SH-SY5Y (cell line): ENCODE measurements around the gene IL23R.

Experiments
- GATA2 ChIP-seq: IDR thresholded peaks from 2 replicates; pipeline ENCODE4 v1.6.1; 2011; ENCODE audit warnings: mild to moderate bottlenecking, low read depth, low read length
- GATA3 ChIP-seq: IDR thresholded peaks from 2 replicates; pipeline ENCODE4 v1.6.1; 2011; ENCODE audit warnings: low read depth, mild to moderate bottlenecking, low read length, moderate library complexity

IL23R gene

GRCh38 chr1:67171978-67172377, 5.7 kb downstream of the IL23R start:
- TF ChIP-seq GATA3: no peak
- TF ChIP-seq GATA2: no peak

GRCh38 chr1:67173988-67174387, 7.7 kb downstream of the IL23R start:
- TF ChIP-seq GATA2 (no peak), GATA3 (no peak)

GRCh38 chr1:67174716-67175284, 8.5 kb downstream of the IL23R start:
- no peak for TF ChIP-seq GATA2
- no peak for TF ChIP-seq GATA3

- TF ChIP-seq GATA3 (no peak), GATA2 (no peak)
Observed at GRCh38 chr1:67175530-67176087, 9.4 kb downstream of the IL23R start.

- TF ChIP-seq GATA3 (no peak), GATA2 (no peak)
Observed at GRCh38 chr1:67184838-67185421, 18.7 kb downstream of the IL23R start.

- TF ChIP-seq GATA3 (no peak), GATA2 (no peak)
Observed at GRCh38 chr1:67188137-67188536, 21.9 kb downstream of the IL23R start.

GRCh38 chr1:67189953-67190352, 23.7 kb downstream of the IL23R start:
- TF ChIP-seq GATA2 (no peak), GATA3 (no peak)

- TF ChIP-seq GATA3: no peak
- no peak for TF ChIP-seq GATA2
Observed at GRCh38 chr1:67190410-67190809, 24.2 kb downstream of the IL23R start.

GRCh38 chr1:67190942-67191341, 24.7 kb downstream of the IL23R start:
- no peak for TF ChIP-seq GATA2
- no peak for TF ChIP-seq GATA3

GRCh38 chr1:67191668-67192520, 25.6 kb downstream of the IL23R start:
- no peak for TF ChIP-seq GATA2

GRCh38 chr1:67192902-67193301, 26.6 kb downstream of the IL23R start:
- no peak for TF ChIP-seq GATA2
- no peak for TF ChIP-seq GATA3

- TF ChIP-seq GATA2 (no peak), GATA3 (no peak)
Observed at GRCh38 chr1:67193704-67194103, 27.4 kb downstream of the IL23R start.

GRCh38 chr1:67194209-67194863, 28.1 kb downstream of the IL23R start:
- no peak for TF ChIP-seq GATA2
- TF ChIP-seq GATA3: no peak

- TF ChIP-seq GATA3 (no peak), GATA2 (no peak)
Observed at GRCh38 chr1:67200755-67201154, 34.5 kb downstream of the IL23R start.
